Testis (tissue), 2 donors: ENCODE data around the gene PRKAR1B.

Experiments
- CTCF ChIP-seq, 3 experiments: fragments of 450-650 bp in 2 of 3; fragments of 200-600 bp in 1 of 3; sonication (generic) in 1 of 3; IDR thresholded peaks; one replicate each; pipeline ENCODE4 v1.5.1; 2016 to 2019; ENCODE audit warnings: antibody characterized with exemption in 3 of 3, mild to moderate bottlenecking in 2 of 3, moderate library complexity in 1 of 3
- POLR2A ChIP-seq: fragments of 450-650 bp; IDR thresholded peaks from one replicate; pipeline ENCODE4 v1.6.1; 2017; ENCODE audit warnings: antibody characterized with exemption, mild to moderate bottlenecking, moderate library complexity

GRCh38 chr7:726854-727103 is 302 bp downstream of the PRKAR1B start:
- TF ChIP-seq POLR2A = no peak
- TF ChIP-seq CTCF (IDR thresholded peaks at IDR 0.05) = no peak
